TTC549 (cell line): ENCODE data around the gene NPAS3.

ENCODE experiments used
- FAIRE-seq: peaks from 2 replicates; lab custom pipeline; 2012; peaks lifted over from hg19 to GRCh38; lab: Jason Lieb, UNC

The NPAS3 gene

DNA sequence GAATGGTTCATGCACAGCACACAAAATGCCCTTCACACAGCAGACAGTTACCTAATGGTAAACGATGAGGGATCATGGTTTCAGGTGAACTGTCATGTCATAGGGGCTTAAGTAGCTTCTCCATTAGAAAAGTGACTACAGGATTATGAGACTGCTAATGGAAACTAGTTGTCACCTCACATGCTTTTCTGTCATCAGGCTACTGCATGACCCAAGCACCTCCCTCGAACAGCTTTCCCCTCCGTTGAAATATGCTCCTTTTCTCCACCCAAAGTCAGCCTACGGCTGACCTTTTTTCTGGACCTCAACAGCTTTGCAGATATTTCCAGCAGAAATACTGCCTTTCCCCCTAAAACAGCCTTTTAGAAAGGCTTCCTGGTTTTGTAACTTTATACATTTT is 544.9 kb downstream of the NPAS3 start:
- no peak for FAIRE-seq

DNA sequence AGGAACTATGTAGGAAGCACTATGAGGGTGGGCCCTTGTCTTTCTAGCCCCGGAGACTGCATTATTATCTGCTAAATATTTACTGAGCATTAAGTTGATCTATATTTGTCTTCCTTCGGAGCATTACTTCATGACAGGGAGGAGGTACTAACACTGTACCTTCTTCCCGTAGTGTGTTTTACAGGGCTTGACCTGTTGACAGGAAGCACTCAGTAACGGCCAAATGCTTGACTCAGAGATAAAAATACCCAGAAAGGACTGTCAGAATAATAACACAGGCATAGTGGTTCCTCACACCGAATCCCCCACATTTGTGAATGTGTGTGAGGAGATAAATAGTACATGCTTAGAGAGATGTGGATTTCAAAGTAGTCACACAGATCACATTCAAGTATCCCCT is 545.6 kb downstream of the NPAS3 start:
- no peak for FAIRE-seq

DNA sequence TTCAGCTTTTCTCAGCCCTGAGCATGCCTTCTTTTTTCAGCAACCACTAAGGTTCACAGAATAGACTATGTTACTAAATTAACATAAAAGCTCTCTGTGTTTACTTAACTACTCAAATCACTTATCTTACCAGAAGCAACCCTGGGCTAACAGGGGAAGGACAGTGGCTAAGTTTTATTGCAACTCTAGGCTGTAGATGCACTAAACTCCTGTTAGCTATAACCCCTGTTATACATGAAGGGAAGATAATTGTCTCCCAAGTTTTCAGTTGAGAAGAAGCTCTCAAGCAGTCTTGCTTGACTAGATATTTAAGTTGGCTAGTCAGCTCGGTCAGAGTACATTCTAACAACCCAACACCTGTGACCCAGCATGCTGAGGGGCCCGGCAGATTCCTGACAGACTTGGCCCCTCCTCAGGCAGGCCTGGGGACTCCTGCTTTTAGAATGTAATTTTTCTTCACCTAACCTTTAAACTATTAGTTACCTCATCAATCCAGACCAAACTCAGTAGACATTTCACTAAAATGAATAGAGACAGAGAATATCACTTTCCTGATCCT is 547.7 kb downstream of the NPAS3 start:
- FAIRE-seq = no peak

DNA sequence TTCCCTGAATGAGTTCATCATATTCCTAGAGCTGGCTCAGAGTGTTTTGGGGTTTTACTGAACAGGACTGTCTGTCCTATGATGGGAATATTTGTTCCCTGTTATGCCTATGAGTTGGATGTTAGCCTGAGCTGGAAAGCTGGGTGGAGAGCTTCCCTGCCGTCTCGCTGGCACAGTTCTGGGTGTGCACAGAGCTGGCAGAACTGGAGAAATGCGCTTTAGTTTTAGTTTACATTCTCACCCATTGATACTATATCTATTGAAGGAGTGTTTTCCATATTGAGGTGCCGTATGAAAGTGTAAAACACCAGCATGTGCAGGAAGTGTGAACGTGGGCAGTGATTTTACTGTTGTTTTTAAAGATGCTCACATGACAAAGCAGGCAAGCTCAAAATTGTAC is 549.9 kb downstream of the NPAS3 start:
- FAIRE-seq = no peak

DNA sequence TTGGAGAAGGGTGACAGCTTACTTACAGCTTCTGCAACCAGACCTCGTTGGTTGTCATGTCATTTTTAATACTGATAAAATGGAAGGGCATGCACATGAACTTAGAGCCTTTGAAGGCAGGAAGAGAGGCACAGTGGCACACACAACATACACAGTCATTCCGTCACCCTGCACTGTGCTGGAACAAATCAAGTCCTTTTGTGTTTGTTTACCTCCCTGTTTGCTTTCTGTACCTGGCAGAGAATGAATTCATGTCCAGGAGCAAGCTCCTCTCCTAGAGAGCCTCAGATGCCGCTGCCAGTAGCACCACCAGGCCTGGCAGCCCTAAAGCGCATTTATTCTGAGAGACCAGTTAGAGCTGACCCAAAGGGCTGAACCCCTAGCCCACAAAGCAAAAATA is 551.9 kb downstream of the NPAS3 start:
- no peak for FAIRE-seq

DNA sequence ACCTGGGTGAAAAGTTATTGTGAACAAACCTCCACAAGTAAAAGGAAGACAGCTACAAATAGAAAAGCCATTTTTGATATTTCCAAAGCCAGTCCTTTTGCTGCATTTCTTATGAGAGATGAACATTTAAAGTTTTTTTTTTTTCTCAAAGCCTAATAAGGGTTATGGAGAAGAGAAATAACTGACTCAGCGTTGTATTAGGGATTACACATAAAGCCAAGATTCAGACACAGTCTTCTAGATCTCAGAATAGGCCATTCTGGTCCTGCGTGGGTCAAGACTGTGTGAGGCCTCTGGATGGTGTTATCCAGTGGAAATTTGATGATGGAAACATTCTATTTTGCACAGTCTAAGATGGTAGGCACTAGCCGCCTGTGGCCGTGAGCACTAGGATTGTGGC is 552.4 kb downstream of the NPAS3 start:
- FAIRE-seq = no peak

- no peak for FAIRE-seq
These were observed 553.8 kb downstream of the NPAS3 start for GRCh38 chr14:33492491-33492890.

DNA sequence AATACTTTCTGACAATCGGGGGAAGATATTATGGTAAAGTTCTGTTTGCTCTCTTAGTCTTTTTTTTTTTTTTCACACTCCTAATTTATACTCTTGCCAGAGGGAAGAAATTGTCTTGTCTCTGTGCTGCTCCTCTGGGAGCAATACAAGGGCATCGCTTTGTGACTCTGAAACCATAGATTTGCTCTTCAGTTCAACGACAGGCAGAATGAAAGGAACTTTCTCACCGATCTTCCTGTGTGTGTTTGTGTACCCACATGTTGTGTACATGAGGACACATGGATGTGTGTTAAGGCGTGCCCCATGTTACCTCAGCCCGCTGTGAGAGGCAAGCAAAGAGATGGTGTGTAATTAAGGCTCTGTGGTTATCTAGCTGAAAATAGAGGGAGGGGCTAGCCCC is 554.6 kb downstream of the NPAS3 start:
- FAIRE-seq = no peak

- FAIRE-seq = no peak
These were observed 555.3 kb downstream of the NPAS3 start for GRCh38 chr14:33493990-33494389.

- no peak for FAIRE-seq
These were observed 561.0 kb downstream of the NPAS3 start for GRCh38 chr14:33499687-33500086.

GRCh38 chr14:33504246-33505099 is 565.8 kb downstream of the NPAS3 start:
- FAIRE-seq = no peak

DNA sequence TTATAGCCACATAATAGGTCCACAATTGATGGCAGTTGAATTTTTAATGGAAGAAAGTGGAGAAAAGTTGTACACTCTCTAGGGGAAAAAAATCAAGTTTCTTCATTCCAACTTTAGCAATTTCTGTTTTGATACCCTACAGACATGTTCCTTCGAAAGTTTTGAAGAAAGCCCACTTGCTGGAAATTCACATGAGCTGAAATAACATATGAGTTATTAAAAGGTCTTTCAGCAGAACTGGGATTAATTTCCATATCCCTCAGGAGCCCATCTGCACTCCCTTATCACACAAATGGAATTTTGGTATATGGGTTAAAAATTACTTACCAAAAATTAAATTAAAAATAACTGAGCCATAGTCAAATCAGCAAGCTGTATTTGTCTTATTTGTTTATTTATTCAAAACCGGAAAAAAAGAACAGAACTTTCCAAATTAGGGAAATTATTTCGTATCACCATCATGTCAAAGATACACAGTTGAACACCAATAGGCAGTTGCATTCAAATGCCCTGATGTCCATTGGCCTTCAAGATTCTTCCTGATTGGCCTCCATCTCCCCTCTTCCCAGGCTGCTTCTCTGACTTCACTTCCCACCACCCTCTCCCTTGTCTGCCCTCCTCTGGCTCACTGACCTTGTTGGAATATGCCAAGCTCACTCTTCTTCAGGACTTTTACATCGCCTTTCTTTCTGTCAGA is 566.7 kb downstream of the NPAS3 start:
- FAIRE-seq = no peak

GRCh38 chr14:33505963-33506329 is 567.3 kb downstream of the NPAS3 start:
- FAIRE-seq = no peak

DNA sequence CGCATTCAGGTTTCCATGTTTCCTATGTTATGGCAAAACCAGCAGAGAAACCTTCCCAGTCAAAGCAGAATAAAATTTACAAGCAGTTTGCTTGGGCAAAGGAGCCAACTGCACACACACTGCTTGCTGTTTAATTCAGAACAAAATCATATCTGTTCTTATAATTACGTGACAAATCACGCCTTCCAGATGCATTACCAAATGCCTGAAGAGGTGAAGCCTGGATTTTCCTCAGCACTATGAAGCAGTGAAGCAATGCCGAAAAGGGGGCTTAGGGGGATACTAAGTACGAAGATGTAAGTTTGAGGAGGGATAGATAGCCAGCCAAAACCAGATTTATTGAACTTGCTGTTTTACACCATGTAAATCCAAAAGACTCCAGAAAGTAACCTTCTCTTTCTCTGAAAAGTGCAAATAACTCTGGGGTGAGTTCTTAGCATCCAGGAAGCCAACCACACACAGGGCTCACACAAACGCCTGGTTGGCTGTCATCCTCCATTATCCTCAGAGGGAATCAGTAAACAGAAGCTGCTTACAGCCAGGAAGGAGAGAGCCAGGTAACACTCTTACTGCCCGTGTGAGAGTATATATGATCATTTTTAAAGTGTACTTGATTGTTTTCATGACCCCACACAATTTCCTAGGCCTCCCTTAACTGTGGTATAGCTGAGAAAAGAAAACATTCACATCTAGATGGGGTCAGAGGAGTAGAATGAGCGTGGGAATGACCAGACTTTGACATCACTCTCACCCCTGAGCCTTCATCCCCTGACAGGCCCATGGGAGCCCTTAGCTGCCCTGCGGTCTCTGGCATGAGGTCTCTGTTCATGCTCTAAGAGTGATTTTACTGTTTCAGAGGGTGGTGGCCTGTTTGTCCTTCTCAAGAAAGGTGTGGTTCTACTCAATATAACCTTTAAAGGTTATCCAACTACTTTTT is 569.7 kb downstream of the NPAS3 start:
- no peak for FAIRE-seq

- FAIRE-seq = no peak
These were observed 570.8 kb downstream of the NPAS3 start for GRCh38 chr14:33509454-33509853.

GRCh38 chr14:33510063-33510481 is 571.4 kb downstream of the NPAS3 start:
- FAIRE-seq = no peak

- no peak for FAIRE-seq
These were observed 572.3 kb downstream of the NPAS3 start for GRCh38 chr14:33510991-33511390.

DNA sequence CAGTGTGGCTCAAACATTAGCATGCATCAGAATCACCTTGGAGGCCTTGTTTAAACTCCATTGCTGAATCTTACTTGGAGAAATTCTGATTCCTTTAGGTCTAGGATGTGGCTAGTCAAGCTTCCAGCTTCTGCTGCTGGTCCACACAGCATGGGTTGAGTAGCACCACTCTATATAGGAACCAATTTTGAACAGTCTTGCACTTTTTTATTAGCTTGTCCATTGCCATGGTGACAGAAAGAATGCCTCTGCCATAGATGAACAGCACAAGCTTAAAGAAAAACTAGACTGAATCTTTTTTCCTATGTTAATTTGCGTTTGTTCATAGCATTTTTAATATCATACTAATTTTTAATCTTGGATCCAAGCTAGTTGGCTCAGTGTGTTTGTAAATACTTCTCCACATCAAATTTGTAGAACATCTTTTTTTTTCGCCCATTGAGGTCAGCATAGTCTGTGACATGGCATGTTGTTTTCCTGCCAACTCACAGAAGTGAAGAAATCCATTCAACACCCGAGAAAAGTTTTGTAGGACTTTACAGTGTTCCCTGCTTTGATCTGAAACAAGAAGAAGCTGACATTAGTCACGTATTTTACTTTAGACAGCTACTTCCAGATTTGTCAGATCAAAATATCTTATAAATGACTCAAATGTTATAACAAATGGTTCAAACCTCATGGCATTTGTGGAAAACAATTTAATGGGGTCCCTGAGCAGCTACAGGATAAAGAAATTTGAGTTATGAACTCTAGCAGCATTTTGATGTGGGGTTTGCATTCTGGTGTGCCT is 573.4 kb downstream of the NPAS3 start:
- FAIRE-seq = no peak

GRCh38 chr14:33515441-33515840 is 576.8 kb downstream of the NPAS3 start:
- no peak for FAIRE-seq

DNA sequence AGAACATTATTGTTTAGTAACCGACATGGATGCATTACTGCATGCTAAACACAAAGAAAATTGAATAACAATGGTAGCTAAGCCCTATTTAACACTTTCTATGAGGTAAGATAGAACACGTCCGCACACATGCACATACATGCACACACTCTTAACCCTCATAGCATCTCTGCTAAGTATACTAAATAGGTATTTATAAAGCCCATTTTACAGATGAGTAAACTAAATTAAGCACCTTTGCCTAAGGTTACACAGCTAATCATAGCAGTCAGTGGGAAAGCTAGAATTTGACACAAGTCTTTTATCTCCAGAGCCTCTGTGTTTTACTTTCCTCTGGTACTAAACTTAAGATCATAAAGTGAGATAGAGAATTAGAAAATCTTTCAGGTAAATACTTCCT is 577.2 kb downstream of the NPAS3 start:
- FAIRE-seq = no peak

- no peak for FAIRE-seq
These were observed 578.3 kb downstream of the NPAS3 start for GRCh38 chr14:33516898-33517436.
